Uterus (tissue), 4 donors: ENCODE data around the gene ARSB. TPM values are rescaled to one million over a fixed set of nuclear protein-coding genes. Genes with fewer than 3 reads are reported as not detected.
"Not testable (repeated sequence)": the region's sequence is repeated elsewhere in the genome, so short reads cannot be mapped to it uniquely, and the experiment has no call there.

ENCODE experiments used
- DNase-seq, 2 donors: peaks; one replicate each; pipeline ENCODE4 v3.0.0-alpha.2; 2019 to 2020
- H3K27ac ChIP-seq, 2 donors: fragments of 200-600 bp; sonication (generic); 1 replicate in 1 of 2; 2 replicates in 1 of 2; pipeline ENCODE4 v1.5.1; 2016 to 2018
- H3K27me3 ChIP-seq, 2 donors: fragments of 200-600 bp; sonication (generic); one replicate each; pipeline ENCODE4 v1.5.1; 2018 to 2019; ENCODE audit warnings: control low read depth in 1 of 2
- H3K36me3 ChIP-seq, 2 donors: fragments of 200-600 bp; sonication (generic); one replicate each; pipeline ENCODE4 v1.5.1; 2019; ENCODE audit warnings: control low read depth in 1 of 2
- H3K4me1 ChIP-seq, 2 donors: fragments of 200-600 bp; sonication (generic); one replicate each; pipeline ENCODE4 v1.5.1; 2018 to 2019; ENCODE audit warnings: control low read depth in 1 of 2
- H3K4me3 ChIP-seq, 2 donors: fragments of 200-600 bp; sonication (generic); 1 replicate in 1 of 2; 2 replicates in 1 of 2; pipeline ENCODE4 v1.5.1; 2018 to 2019; ENCODE audit warnings: mild to moderate bottlenecking in 1 of 2
- H3K9me3 ChIP-seq, 2 donors: fragments of 200-600 bp; sonication (generic); one replicate each; pipeline ENCODE4 v1.5.1; 2019; ENCODE audit warnings: control low read depth in 1 of 2
- POLR2A ChIP-seq, 2 donors: fragments of 450-650 bp; IDR thresholded peaks; one replicate each; pipeline ENCODE4 v1.6.1; 2016; ENCODE audit warnings: antibody characterized with exemption in 2 of 2, mild to moderate bottlenecking in 1 of 2, moderate library complexity in 1 of 2
- intact Hi-C: fragments of 100-400 bp; cut with DNase I; formaldehyde crosslinking; loops from one replicate; pipeline ENCODE4 v1.15.1; 2023; ENCODE audit warnings: low total_unique reads
- total RNA-seq, 4 donors: library from RNA; depleted of rRNA in 3 of 4; stranded (reverse); fragments of >200 nt in 3 of 4; gene quantifications; one replicate each; pipeline versions ENCODE4 v1.1.0 to v1.2.4, GENCODE V29; 2014 to 2023
- TF ChIP-seq, protein P1 (sequence below), 4 experiments: fragments of 200-600 bp in 2 of 4; fragments of 450-650 bp in 2 of 4; sonication (generic) in 2 of 4; IDR thresholded peaks; one replicate each; pipeline ENCODE4 v1.5.1; 2016 to 2019; ENCODE audit warnings: antibody characterized with exemption in 4 of 4, mild to moderate bottlenecking in 2 of 4, moderate library complexity in 1 of 4
- donor health status: DM: yes; HTN: yes; CAD: no.

ARSB gene
- total RNA-seq, 4 donors from 2014 or later = 10.0 to 22.7 (median 15.1) TPM

GRCh38 chr5:78765756-78766411 lies 219.2 kb downstream of the ARSB start:
- Histone ChIP-seq H3K27ac (peak overlapping the region; percentile 37 to 41), H3K36me3 (no peaks in the 10 kb centered on the region), H3K27me3 (no peaks in the 10 kb centered on the region), H3K4me1 (no peaks in the 10 kb centered on the region), H3K9me3 (no peaks in the 10 kb centered on the region), H3K4me3 (no peak overlapping the region)
- no peak for TF ChIP-seq POLR2A (IDR thresholded peaks at IDR 0.05)
- TF ChIP-seq, protein P1, sequence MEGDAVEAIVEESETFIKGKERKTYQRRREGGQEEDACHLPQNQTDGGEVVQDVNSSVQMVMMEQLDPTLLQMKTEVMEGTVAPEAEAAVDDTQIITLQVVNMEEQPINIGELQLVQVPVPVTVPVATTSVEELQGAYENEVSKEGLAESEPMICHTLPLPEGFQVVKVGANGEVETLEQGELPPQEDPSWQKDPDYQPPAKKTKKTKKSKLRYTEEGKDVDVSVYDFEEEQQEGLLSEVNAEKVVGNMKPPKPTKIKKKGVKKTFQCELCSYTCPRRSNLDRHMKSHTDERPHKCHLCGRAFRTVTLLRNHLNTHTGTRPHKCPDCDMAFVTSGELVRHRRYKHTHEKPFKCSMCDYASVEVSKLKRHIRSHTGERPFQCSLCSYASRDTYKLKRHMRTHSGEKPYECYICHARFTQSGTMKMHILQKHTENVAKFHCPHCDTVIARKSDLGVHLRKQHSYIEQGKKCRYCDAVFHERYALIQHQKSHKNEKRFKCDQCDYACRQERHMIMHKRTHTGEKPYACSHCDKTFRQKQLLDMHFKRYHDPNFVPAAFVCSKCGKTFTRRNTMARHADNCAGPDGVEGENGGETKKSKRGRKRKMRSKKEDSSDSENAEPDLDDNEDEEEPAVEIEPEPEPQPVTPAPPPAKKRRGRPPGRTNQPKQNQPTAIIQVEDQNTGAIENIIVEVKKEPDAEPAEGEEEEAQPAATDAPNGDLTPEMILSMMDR (IDR thresholded peaks at IDR 0.05) = no peak
- DNase-seq = peak in 1 of 2 donors; percentile 23
- intact Hi-C loops = no loop called here

DNA sequence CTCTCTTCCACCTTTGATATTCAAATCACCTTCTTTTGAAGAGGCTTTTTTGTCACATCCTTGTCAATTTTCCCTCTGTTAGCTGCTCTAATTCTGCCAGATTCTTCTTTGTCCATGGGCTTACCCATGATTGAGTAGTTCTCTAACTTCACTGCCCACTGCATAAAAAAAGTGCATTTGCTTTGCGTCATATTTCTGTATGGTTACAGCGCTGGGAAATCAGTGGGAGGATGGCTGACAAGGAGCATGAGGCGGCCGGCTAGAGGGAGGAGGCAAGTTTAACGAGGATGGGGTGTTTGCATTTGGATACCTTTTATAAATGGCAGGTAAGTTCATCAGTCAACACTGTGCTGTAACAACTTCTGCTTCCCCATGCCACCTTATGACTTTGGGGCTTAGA lies 220.0 kb downstream of the ARSB start:
- no peaks in the 10 kb centered on the region for H3K36me3 ChIP-seq
- no peak for DNase-seq
- no peaks in the 10 kb centered on the region for H3K4me1 ChIP-seq
- no peaks in the 10 kb centered on the region for H3K9me3 ChIP-seq
- H3K27me3 ChIP-seq = no peaks in the 10 kb centered on the region
- TF ChIP-seq, protein P1 (IDR thresholded peaks at IDR 0.05) = no peak
- no peak for TF ChIP-seq POLR2A (IDR thresholded peaks at IDR 0.05)
- no peak overlapping the region for H3K4me3 ChIP-seq
- no peak overlapping the region for H3K27ac ChIP-seq
- intact Hi-C loops = no loop called here

GRCh38 chr5:78763659-78764189 lies 221.4 kb downstream of the ARSB start:
- H3K27ac ChIP-seq = no peak overlapping the region
- no peaks in the 10 kb centered on the region for H3K27me3 ChIP-seq
- TF ChIP-seq, protein P1 (IDR thresholded peaks at IDR 0.05) = no peak
- no peak for TF ChIP-seq POLR2A (IDR thresholded peaks at IDR 0.05)
- H3K4me1 ChIP-seq = no peaks in the 10 kb centered on the region
- no peaks in the 10 kb centered on the region for H3K36me3 ChIP-seq
- no peak overlapping the region for H3K4me3 ChIP-seq
- no peak for DNase-seq
- intact Hi-C loops = no loop called here
- H3K9me3 ChIP-seq = no peaks in the 10 kb centered on the region

GRCh38 chr5:78762743-78763142 lies 222.4 kb downstream of the ARSB start:
- H3K4me1 ChIP-seq, H3K4me3 ChIP-seq, DNase-seq, intact Hi-C loops, H3K27me3 ChIP-seq, H3K36me3 ChIP-seq, H3K9me3 ChIP-seq, H3K27ac ChIP-seq: not testable (repeated sequence)

- H3K27me3 ChIP-seq = no peaks in the 10 kb centered on the region
- intact Hi-C loops = no loop called here
- DNase-seq = no peak
- H3K4me3 ChIP-seq = no peak overlapping the region
- H3K9me3 ChIP-seq = no peaks in the 10 kb centered on the region
- H3K36me3 ChIP-seq = no peaks in the 10 kb centered on the region
- H3K4me1 ChIP-seq = no peaks in the 10 kb centered on the region
- TF ChIP-seq, protein P1 (IDR thresholded peaks at IDR 0.05) = no peak
- no peak for TF ChIP-seq POLR2A (IDR thresholded peaks at IDR 0.05)
- no peak overlapping the region for H3K27ac ChIP-seq
These were observed 223.3 kb downstream of the ARSB start for GRCh38 chr5:78761840-78762239.
